Measurements from ENCODE around the gene SYT7.

SYT7 gene

GRCh38 chr11:61554172-61554988, 26.5 kb downstream of the SYT7 start:
- DNase-seq (ENCODE audit: low read depth, low spot score) = no peak

- DNase-seq (ENCODE audit: low read depth, low spot score) = no peak
Measured at GRCh38 chr11:61553373-61554171, 27.3 kb downstream of the SYT7 start.

- no peak for DNase-seq (ENCODE audit: low read depth, low spot score)
Measured at GRCh38 chr11:61552108-61552635, 28.7 kb downstream of the SYT7 start.

- no peak for DNase-seq (ENCODE audit: low read depth, low spot score)
Measured at GRCh38 chr11:61551634-61552033, 29.2 kb downstream of the SYT7 start.

GRCh38 chr11:61550665-61551227, 30.1 kb downstream of the SYT7 start:
- no peak for DNase-seq (ENCODE audit: low read depth, low spot score)

GRCh38 chr11:61549662-61550568, 31.0 kb downstream of the SYT7 start:
- no peak for DNase-seq (ENCODE audit: low read depth, low spot score)

- DNase-seq (ENCODE audit: low read depth, low spot score) = no peak
Measured at GRCh38 chr11:61549177-61549576, 31.7 kb downstream of the SYT7 start.

- DNase-seq (ENCODE audit: low read depth, low spot score) = no peak
Measured at GRCh38 chr11:61547246-61547645, 33.6 kb downstream of the SYT7 start.

GRCh38 chr11:61546663-61547062, 34.2 kb downstream of the SYT7 start:
- no peak for DNase-seq (ENCODE audit: low read depth, low spot score)

GRCh38 chr11:61545921-61546320, 35.0 kb downstream of the SYT7 start:
- no peak for DNase-seq (ENCODE audit: low read depth, low spot score)

- DNase-seq (ENCODE audit: low read depth, low spot score) = no peak
Measured at GRCh38 chr11:61545341-61545740, 35.5 kb downstream of the SYT7 start.

- DNase-seq (ENCODE audit: low read depth, low spot score) = no peak
Measured at GRCh38 chr11:61544466-61544865, 36.4 kb downstream of the SYT7 start.

GRCh38 chr11:61543606-61544306, 37.1 kb downstream of the SYT7 start:
- no peak for DNase-seq (ENCODE audit: low read depth, low spot score)

GRCh38 chr11:61542705-61543104, 38.2 kb downstream of the SYT7 start:
- no peak for DNase-seq (ENCODE audit: low read depth, low spot score)

GRCh38 chr11:61542024-61542461, 38.8 kb downstream of the SYT7 start:
- no peak for DNase-seq (ENCODE audit: low read depth, low spot score)

- peak; percentile 78 for DNase-seq (ENCODE audit: low read depth, low spot score)
Measured at GRCh38 chr11:61541598-61541997, 39.3 kb downstream of the SYT7 start.

GRCh38 chr11:61540528-61540927, 40.3 kb downstream of the SYT7 start:
- no peak for DNase-seq (ENCODE audit: low read depth, low spot score)

GRCh38 chr11:61539831-61540357, 41.0 kb downstream of the SYT7 start:
- no peak for DNase-seq (ENCODE audit: low read depth, low spot score)

GRCh38 chr11:61539006-61539405, 41.9 kb downstream of the SYT7 start:
- no peak for DNase-seq (ENCODE audit: low read depth, low spot score)

- no peak for DNase-seq (ENCODE audit: low read depth, low spot score)
Measured at GRCh38 chr11:61538636-61538961, 42.3 kb downstream of the SYT7 start.

All from iPS DF 19.7 (cell line).